H9 (cell line): ENCODE measurements around the gene VIPR1. TPM values are rescaled to one million over a fixed set of nuclear protein-coding genes. Genes with fewer than 3 reads are reported as not detected.

Experiments used
- DNase-seq: peaks from one replicate; pipeline ENCODE4 v3.0.0-alpha.2; 2017
- H2AFZ ChIP-seq: one replicate; pipeline ENCODE4 v1.6.1; 2013; ENCODE audit warnings: mild to moderate bottlenecking, low read length, control low read depth, moderate library complexity
- H2AK5ac ChIP-seq: 2 replicates; pipeline ENCODE4 v1.6.1; 2013; ENCODE audit warnings: low read length, control low read depth, mixed read lengths; ENCODE audit not compliant: insufficient read length
- H2BK120ac ChIP-seq: one replicate; pipeline ENCODE4 v1.6.1; 2013; ENCODE audit warnings: low read depth, mild to moderate bottlenecking, low read length, control low read depth, inconsistent platforms; ENCODE audit not compliant: poor library complexity, severe bottlenecking
- H2BK12ac ChIP-seq: 2 replicates; pipeline ENCODE4 v1.6.1; 2013; ENCODE audit warnings: low read length, control low read depth, mixed read lengths, low read depth; ENCODE audit not compliant: insufficient read length
- H2BK15ac ChIP-seq: 2 replicates; pipeline ENCODE4 v1.6.1; 2013; ENCODE audit warnings: low read depth, low read length, control low read depth
- H2BK20ac ChIP-seq: one replicate; pipeline ENCODE4 v1.6.1; 2013; ENCODE audit warnings: low read depth, mild to moderate bottlenecking, low read length, control low read depth, inconsistent platforms; ENCODE audit not compliant: poor library complexity, severe bottlenecking
- H2BK5ac ChIP-seq: 2 replicates; pipeline ENCODE4 v1.6.1; 2013; ENCODE audit warnings: low read length, control low read depth, mixed read lengths; ENCODE audit not compliant: insufficient read length
- H3K14ac ChIP-seq: 2 replicates; pipeline ENCODE4 v1.6.1; 2013; ENCODE audit warnings: low read length, control low read depth; ENCODE audit not compliant: insufficient read depth
- H3K18ac ChIP-seq: 2 replicates; pipeline ENCODE4 v1.6.1; 2013; ENCODE audit warnings: low read depth, mild to moderate bottlenecking, mixed read lengths, low read length, control low read depth; ENCODE audit not compliant: insufficient read length
- H3K23ac ChIP-seq: 2 replicates; pipeline ENCODE4 v1.6.1; 2013; ENCODE audit warnings: low read length, control low read depth, mixed read lengths, low read depth; ENCODE audit not compliant: insufficient read length
- H3K23me2 ChIP-seq: 2 replicates; pipeline ENCODE4 v1.6.1; 2013; ENCODE audit warnings: low read depth, mild to moderate bottlenecking, mixed read lengths, low read length, control low read depth; ENCODE audit not compliant: insufficient read length, poor library complexity, severe bottlenecking
- H3K27ac ChIP-seq: 2 replicates; pipeline ENCODE4 v1.5.1; 2013; ENCODE audit warnings: low read length, control low read depth, mixed read lengths, low read depth; ENCODE audit not compliant: insufficient read length
- H3K27me3 ChIP-seq: 2 replicates; pipeline ENCODE4 v1.6.1; 2013; ENCODE audit warnings: low read length, control low read depth, inconsistent platforms; ENCODE audit not compliant: insufficient read depth
- H3K4ac ChIP-seq: 2 replicates; pipeline ENCODE4 v1.6.1; 2013; ENCODE audit warnings: low read depth, mild to moderate bottlenecking, control low read depth, inconsistent platforms, low read length, moderate library complexity
- H3K4me1 ChIP-seq: 2 replicates; pipeline ENCODE4 v1.6.1; 2013; ENCODE audit warnings: low read length, control low read depth, inconsistent platforms; ENCODE audit not compliant: insufficient read depth
- H3K4me2 ChIP-seq: 2 replicates; pipeline ENCODE4 v1.6.1; 2013; ENCODE audit warnings: low read length, control low read depth, mixed read lengths; ENCODE audit not compliant: insufficient read length, insufficient read depth
- H3K56ac ChIP-seq: 2 replicates; pipeline ENCODE4 v1.6.1; 2013; ENCODE audit warnings: low read depth, mild to moderate bottlenecking, mixed read lengths, low read length, control low read depth; ENCODE audit not compliant: insufficient read length
- H3K79me1 ChIP-seq: 2 replicates; pipeline ENCODE4 v1.6.1; 2013; ENCODE audit warnings: low read depth, mild to moderate bottlenecking, moderate library complexity, low read length, control low read depth, inconsistent platforms; ENCODE audit not compliant: insufficient read depth, poor library complexity, severe bottlenecking
- H3K79me2 ChIP-seq: 2 replicates; pipeline ENCODE4 v1.6.1; 2013; ENCODE audit warnings: low read length, control low read depth, inconsistent platforms; ENCODE audit not compliant: insufficient read depth
- H3K9ac ChIP-seq: 2 replicates; pipeline ENCODE4 v1.6.1; 2013; ENCODE audit warnings: low read length, control low read depth, mixed read lengths; ENCODE audit not compliant: insufficient read length; ENCODE audit errors: extremely low read depth
- H3K9me3 ChIP-seq: one replicate; pipeline ENCODE4 v1.6.1; 2013; ENCODE audit warnings: low read depth, low read length, inconsistent platforms; ENCODE audit not compliant: control insufficient read depth
- H3T11ph ChIP-seq: one replicate; pipeline ENCODE4 v1.6.1; 2013; ENCODE audit warnings: mild to moderate bottlenecking, low read length, control low read depth, inconsistent platforms
- H4K20me1 ChIP-seq: one replicate; pipeline ENCODE4 v1.6.1; 2013; ENCODE audit not compliant: control insufficient read depth, insufficient read length, insufficient read depth
- H4K5ac ChIP-seq: 2 replicates; pipeline ENCODE4 v1.6.1; 2013; ENCODE audit warnings: low read depth, mild to moderate bottlenecking, mixed read lengths, low read length, control low read depth; ENCODE audit not compliant: insufficient read length
- H4K8ac ChIP-seq: replicated peaks from 2 replicates; pipeline ENCODE4 v1.6.1; 2013; ENCODE audit warnings: low read length, control low read depth, mixed read lengths, low read depth; ENCODE audit not compliant: insufficient read length
- H4K91ac ChIP-seq: 2 replicates; pipeline ENCODE4 v1.6.1; 2013; ENCODE audit warnings: low read depth, mild to moderate bottlenecking, moderate library complexity, mixed read lengths, low read length, control low read depth; ENCODE audit not compliant: insufficient read length
- H3K27ac Mint-ChIP-seq, 3 experiments: 2 replicates in 2 of 3; 3 replicates in 1 of 3; pipeline ENCODE4 v1.8.0; 2020 to 2021; ENCODE audit warnings: mixed read lengths in 3 of 3, mild to moderate bottlenecking in 1 of 3, moderate library complexity in 1 of 3
- H3K27me3 Mint-ChIP-seq: 2 replicates; pipeline ENCODE4 v1.8.0; 2021; ENCODE audit warnings: low read depth, mild to moderate bottlenecking, moderate library complexity, mixed read lengths
- H3K36me3 Mint-ChIP-seq, 3 experiments: 2 replicates in 2 of 3; 3 replicates in 1 of 3; pipeline ENCODE4 v1.8.0; 2020 to 2021; ENCODE audit warnings: low read depth in 3 of 3, mixed read lengths in 3 of 3; ENCODE audit not compliant: insufficient read depth in 1 of 3
- H3K4me1 Mint-ChIP-seq, 2 experiments: 2 replicates each; pipeline ENCODE4 v1.8.0; 2020; ENCODE audit warnings: mixed read lengths in 2 of 2
- H3K4me3 Mint-ChIP-seq, 2 experiments: 2 replicates in 1 of 2; 3 replicates in 1 of 2; pipeline ENCODE4 v1.8.0; 2020 to 2021; ENCODE audit warnings: mild to moderate bottlenecking in 2 of 2, mixed read lengths in 2 of 2, moderate library complexity in 1 of 2
- H3K9me3 Mint-ChIP-seq, 2 experiments: 2 replicates in 1 of 2; 3 replicates in 1 of 2; pipeline ENCODE4 v1.8.0; 2020; ENCODE audit warnings: mild to moderate bottlenecking in 2 of 2, mixed read lengths in 2 of 2, moderate library complexity in 1 of 2
- CTCF ChIP-seq: fragments of 200-600 bp; sonication (generic); conservative IDR thresholded peaks from 3 replicates; pipeline ENCODE4 v1.8.0; 2021; ENCODE audit warnings: antibody characterized with exemption, mild to moderate bottlenecking
- WGBS: extraction: QIAGEN DNeasy Blood & Tissue Kit; methylation state at CpG from one replicate; pipeline ENCODE4 v1.1.7; 2013; ENCODE audit warnings: missing lambda C conversion rate, low lambda C conversion rate, mixed read lengths; ENCODE audit not compliant: insufficient read length; ENCODE audit errors: extremely low coverage; 5-methylcytosine and 5-hydroxymethylcytosine counted together
- total RNA-seq: library from RNA; stranded (reverse); gene quantifications from 2 replicates; pipeline ENCODE4 v1.2.1, GENCODE V29; 2021

The VIPR1 gene
- total RNA-seq, 1 experiment from 2014 or later = 6.5 TPM

GRCh38 chr3:42511736-42512135, 9.3 kb downstream of the VIPR1 start:
- Histone ChIP-seq H2AK5ac (no peak overlapping the region), H2BK15ac (no peak overlapping the region), H2BK5ac (no peak overlapping the region), H3K4me1 (peaks cover 7% of the 10 kb centered on the region; the same call in 1 of the 2 replicates), H3K4me2 (no peak overlapping the region), H3K23me2 (no peaks in the 10 kb centered on the region), H3K14ac (no peak overlapping the region), H4K20me1 (no peaks in the 10 kb centered on the region), H3T11ph (no peak overlapping the region), H3K9me3 (no peaks in the 10 kb centered on the region), H3K56ac (no peak overlapping the region), H3K23ac (no peak overlapping the region), H3K18ac (no peak overlapping the region), H3K4ac (no peak overlapping the region), H3K27ac (no peak overlapping the region), H3K27me3 (no peaks in the 10 kb centered on the region), H4K91ac (no peak overlapping the region), H2BK120ac (no peak overlapping the region), H3K79me1 (no peaks in the 10 kb centered on the region), H3K9ac (no peak overlapping the region), H2BK12ac (no peak overlapping the region), H4K5ac (no peak overlapping the region), H2AFZ (no peak overlapping the region), H2BK20ac (no peak overlapping the region), H3K79me2 (no peaks in the 10 kb centered on the region), H4K8ac (no peak overlapping the region)
- H3K27ac Mint-ChIP-seq = no peak overlapping the region
- H3K27me3 Mint-ChIP-seq = peaks cover 11% of the 10 kb centered on the region; the same call in 1 of the 2 replicates
- H3K4me1 Mint-ChIP-seq = peaks cover 19 to 21% of the 10 kb centered on the region in 2 experiments
- no CpG with 5 or more reads among the region's 2 CpGs for WGBS
- H3K36me3 Mint-ChIP-seq = peaks cover 0 to 2% (median 0%) of the 10 kb centered on the region in 3 experiments; a peak in 2 of 7 replicates
- no peak overlapping the region for H3K4me3 Mint-ChIP-seq
- DNase-seq = no peak
- no peak for TF ChIP-seq CTCF
- H3K9me3 Mint-ChIP-seq = no peaks in the 10 kb centered on the region
